Measurements from ENCODE around the gene CLPX. TPM values are rescaled to one million over a fixed set of nuclear protein-coding genes. Genes with fewer than 3 reads are reported as not detected.

The CLPX gene
- total and polyA plus RNA-seq, 9 of the 15 experiments (the other 6 are each of a cell fraction or from before 2014, with no cell fraction given): 11.2 to 83.3 (median 51.3) TPM

- no peak for TF ChIP-seq RREB1 (CRISPR knock-in tag; IDR thresholded peaks at IDR 0.05)
Observed at GRCh38 chr15:65115086-65115485, 70.1 kb downstream of the CLPX start, which contains the start of gene UBAP1L (continued).

GRCh38 chr15:65110676-65111292 is 74.4 kb downstream of the CLPX start:
- Histone ChIP-seq H3K4me1 (replicated peaks in 1 of 2; ENCODE audit: control insufficient read depth in 2 of 2, insufficient read depth in 2 of 2, low read length in 2 of 2) (peaks cover 0 to 4% of the 10 kb centered on the region in 2 experiments; a peak in 1 of 5 replicates), H3K27ac (ENCODE audit: extremely low read depth, low read depth, low read length) (no peak overlapping the region), H2AFZ (ENCODE audit: low read depth, low read length) (no peak overlapping the region), H3K79me2 (ENCODE audit: control insufficient read depth, insufficient read depth, low read length) (no peaks in the 10 kb centered on the region), H3K9me3 (replicated peaks; ENCODE audit: control insufficient read depth, insufficient read depth, low read depth, low read length) (no peaks in the 10 kb centered on the region), H3K27me3 (ENCODE audit: control insufficient read depth in 2 of 2, insufficient read depth in 2 of 2, low read length in 2 of 2) (no peaks in the 10 kb centered on the region), H3K4me2 (ENCODE audit: insufficient read depth, low read length) (no peak overlapping the region), H3K36me3 (ENCODE audit: control insufficient read depth, insufficient read depth, low read length) (peaks cover 27% of the 10 kb centered on the region), H3K9ac (ENCODE audit: insufficient read depth in 1 of 2, low read depth in 2 of 2, low read length in 2 of 2) (no peak overlapping the region), H4K20me1 (replicated peaks; ENCODE audit: control insufficient read depth, insufficient read depth, low read length) (no peaks in the 10 kb centered on the region; the same call in 1 of the 2 replicates), H3K9me1 (ENCODE audit: control insufficient read depth, insufficient read depth, low read length) (no peaks in the 10 kb centered on the region), H3K4me3 (no peak overlapping the region)
- intact Hi-C loops (cut with micrococcal nuclease) (no loop called here), in situ Hi-C loops (cut with MboI) (no loop called here)
- peak; percentile 15 for FAIRE-seq
- peak; percentile 75 for ATAC-seq
- DNase-seq (ENCODE audit: extremely low read depth in 1 of 4, low spot score in 3 of 4): peak in 2 of 4 experiments; percentile 27 to 46
- no TSS peak for BruUV-seq (replicated peaks)
- 10% methylated on average over 3 of the region's 3 CpGs for WGBS (ENCODE audit: insufficient coverage, low coverage, missing lambda C conversion rate)
- ChIA-PET CTCF (ENCODE audit: low intra/inter-chr PET ratio) (no interaction called here), POLR2A (interaction anchor here (0.7 to 2.4 kb wide), 7 partner anchors 9 to 194 kb away, joined by 3 to 7 read pairs (median 3); partner anchors contain the start of gene RNU5B-1)
- TF ChIP-seq ATF3 (IDR thresholded peaks at IDR 0.05): peak; percentile 79
- TF ChIP-seq ATF3 (CRISPR knock-in tag; conservative IDR thresholded peaks at IDR 0.05): no peak
- TF ChIP-seq ZBTB5 (IDR thresholded peaks at IDR 0.05): no peak
- no peak for TF ChIP-seq TCF7L2 (IDR thresholded peaks at IDR 0.05; ENCODE audit: low read depth, low read length)
- no peak for TF ChIP-seq CHD4 (IDR thresholded peaks at IDR 0.05; ENCODE audit: insufficient read depth, insufficient replicate concordance, low read depth, low read length, poor library complexity, severe bottlenecking)
- no peak for TF ChIP-seq TOE1 (IDR thresholded peaks at IDR 0.05; ENCODE audit: borderline replicate concordance)
- TF ChIP-seq TOE1 (CRISPR knock-in tag; IDR thresholded peaks at IDR 0.05; ENCODE audit: borderline replicate concordance, low read depth): no peak
- TF ChIP-seq ZNF274 (IDR thresholded peaks at IDR 0.05; ENCODE audit: borderline replicate concordance, low read depth, low read length): no peak
- TF ChIP-seq ZNF174 (CRISPR knock-in tag; IDR thresholded peaks at IDR 0.05): no peak
- TF ChIP-seq ARHGAP35 (IDR thresholded peaks at IDR 0.05; ENCODE audit: partially characterized antibody): no peak
- TF ChIP-seq MCM3 (IDR thresholded peaks at IDR 0.05): no peak

All from K562 (cell line).